Measurements from ENCODE around the gene COL4A4. TPM values are rescaled to one million over a fixed set of nuclear protein-coding genes. Genes with fewer than 3 reads are reported as not detected.
"Not testable (repeated sequence)": the region's sequence is repeated elsewhere in the genome, so short reads cannot be mapped to it uniquely, and the experiment has no call there.

The COL4A4 gene
- total and polyA plus RNA-seq, 2 donors (not counting 1 experiment from before 2014, with no cell fraction given), result 0.17 to 0.76 TPM

- no peaks in the 10 kb centered on the region for H3K79me2 ChIP-seq (ENCODE audit: control insufficient read depth, insufficient read depth, low read length)
- TF ChIP-seq EZH2 (IDR thresholded peaks at IDR 0.05; ENCODE audit: low read length, missing control alignments), result no peak
- TF ChIP-seq, protein P1, sequence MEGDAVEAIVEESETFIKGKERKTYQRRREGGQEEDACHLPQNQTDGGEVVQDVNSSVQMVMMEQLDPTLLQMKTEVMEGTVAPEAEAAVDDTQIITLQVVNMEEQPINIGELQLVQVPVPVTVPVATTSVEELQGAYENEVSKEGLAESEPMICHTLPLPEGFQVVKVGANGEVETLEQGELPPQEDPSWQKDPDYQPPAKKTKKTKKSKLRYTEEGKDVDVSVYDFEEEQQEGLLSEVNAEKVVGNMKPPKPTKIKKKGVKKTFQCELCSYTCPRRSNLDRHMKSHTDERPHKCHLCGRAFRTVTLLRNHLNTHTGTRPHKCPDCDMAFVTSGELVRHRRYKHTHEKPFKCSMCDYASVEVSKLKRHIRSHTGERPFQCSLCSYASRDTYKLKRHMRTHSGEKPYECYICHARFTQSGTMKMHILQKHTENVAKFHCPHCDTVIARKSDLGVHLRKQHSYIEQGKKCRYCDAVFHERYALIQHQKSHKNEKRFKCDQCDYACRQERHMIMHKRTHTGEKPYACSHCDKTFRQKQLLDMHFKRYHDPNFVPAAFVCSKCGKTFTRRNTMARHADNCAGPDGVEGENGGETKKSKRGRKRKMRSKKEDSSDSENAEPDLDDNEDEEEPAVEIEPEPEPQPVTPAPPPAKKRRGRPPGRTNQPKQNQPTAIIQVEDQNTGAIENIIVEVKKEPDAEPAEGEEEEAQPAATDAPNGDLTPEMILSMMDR (conservative IDR thresholded peaks at IDR 0.05 in 1 of 2, IDR thresholded peaks at IDR 0.05 in 1 of 2; ENCODE audit: low read depth in 1 of 2, low read length in 2 of 2), result no peak
- no peaks in the 10 kb centered on the region for H3K4me1 ChIP-seq (ENCODE audit: control insufficient read depth, extremely low read depth, insufficient read depth, low read length)
- H2AFZ ChIP-seq (ENCODE audit: low read length), result no peak overlapping the region
- no peaks in the 10 kb centered on the region for H3K9me3 ChIP-seq (ENCODE audit: control insufficient read depth, insufficient read depth, low read depth, low read length)
- no peak for DNase-seq (ENCODE audit: low read depth in 2 of 2)
- H4K20me1 ChIP-seq (ENCODE audit: control insufficient read depth, extremely low read depth, insufficient read depth, low read length), result no peaks in the 10 kb centered on the region
- H3K4me2 ChIP-seq (ENCODE audit: extremely low read depth, insufficient read depth, low read length), result no peak overlapping the region
- no peaks in the 10 kb centered on the region for H3K36me3 ChIP-seq (ENCODE audit: control insufficient read depth, insufficient read depth, low read length)
- H3K27ac ChIP-seq (ENCODE audit: insufficient read depth, low read length), result no peak overlapping the region
- H3K27me3 ChIP-seq (ENCODE audit: control insufficient read depth, insufficient read depth, low read length), result no peaks in the 10 kb centered on the region
- H3K4me3 ChIP-seq (replicated peaks in 1 of 4; ENCODE audit: control extremely low read depth in 1 of 4, insufficient read depth in 1 of 4, low read depth in 3 of 4, low read length in 4 of 4), result no peak overlapping the region
- no peak overlapping the region for H3K9ac ChIP-seq (ENCODE audit: insufficient read depth, low read length)
These were observed 16.8 kb upstream of the COL4A4 start for GRCh38 chr2:227180770-227181169.

GRCh38 chr2:227179988-227180685 is 16.1 kb upstream of the COL4A4 start:
- Histone ChIP-seq H3K4me3 (replicated peaks in 1 of 4; ENCODE audit: control extremely low read depth in 1 of 4, insufficient read depth in 1 of 4, low read depth in 3 of 4, low read length in 4 of 4) (no peak overlapping the region), H3K27me3 (ENCODE audit: control insufficient read depth, insufficient read depth, low read length) (no peaks in the 10 kb centered on the region), H3K9ac (ENCODE audit: insufficient read depth, low read length) (no peak overlapping the region), H3K9me3 (ENCODE audit: control insufficient read depth, insufficient read depth, low read depth, low read length) (no peaks in the 10 kb centered on the region), H3K27ac (ENCODE audit: insufficient read depth, low read length) (no peak overlapping the region), H4K20me1 (ENCODE audit: control insufficient read depth, extremely low read depth, insufficient read depth, low read length) (no peaks in the 10 kb centered on the region), H3K4me2 (ENCODE audit: extremely low read depth, insufficient read depth, low read length) (no peak overlapping the region), H2AFZ (ENCODE audit: low read length) (no peak overlapping the region), H3K79me2 (ENCODE audit: control insufficient read depth, insufficient read depth, low read length) (no peaks in the 10 kb centered on the region), H3K4me1 (ENCODE audit: control insufficient read depth, extremely low read depth, insufficient read depth, low read length) (no peaks in the 10 kb centered on the region), H3K36me3 (ENCODE audit: control insufficient read depth, insufficient read depth, low read length) (no peaks in the 10 kb centered on the region)
- no peak for DNase-seq (ENCODE audit: low read depth in 2 of 2)
- TF ChIP-seq, protein P1 (conservative IDR thresholded peaks at IDR 0.05 in 1 of 2, IDR thresholded peaks at IDR 0.05 in 1 of 2; ENCODE audit: low read depth in 1 of 2, low read length in 2 of 2), result no peak
- no peak for TF ChIP-seq EZH2 (IDR thresholded peaks at IDR 0.05; ENCODE audit: low read length, missing control alignments)

DNA sequence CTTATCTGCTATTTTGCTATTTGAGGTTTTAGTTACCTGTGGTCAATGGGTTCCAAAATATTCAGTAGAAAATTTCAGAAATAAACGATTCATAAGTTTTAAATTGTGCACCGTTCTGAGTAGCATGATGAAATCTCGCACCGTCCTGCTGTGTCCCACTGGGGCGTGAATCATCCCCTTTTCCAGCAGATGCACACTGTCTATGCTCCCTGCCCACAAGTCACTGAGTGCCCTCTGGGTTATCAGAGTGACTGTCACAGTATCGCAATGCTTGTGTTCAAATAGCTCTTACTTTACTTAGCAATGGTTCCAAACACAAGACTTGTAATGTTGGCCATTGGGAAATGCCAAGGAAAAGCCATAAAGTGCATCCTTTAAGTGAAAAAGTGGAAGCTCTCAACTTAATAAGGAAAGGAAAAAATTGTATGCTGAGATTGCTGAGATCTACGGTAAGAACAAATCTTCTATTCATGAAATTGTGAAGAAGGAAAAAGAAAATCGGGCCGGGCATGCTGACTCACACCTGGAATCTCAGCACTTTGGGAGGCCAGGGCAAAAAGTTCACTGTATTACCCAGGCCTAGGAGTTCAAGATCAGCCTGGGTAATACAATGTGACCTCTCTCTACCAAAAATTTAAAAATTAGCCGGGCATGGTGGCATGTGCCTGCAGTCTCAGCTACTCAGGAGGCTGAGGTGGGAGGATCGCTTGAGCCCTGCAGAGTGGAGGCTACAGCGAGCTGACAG is 13.8 kb upstream of the COL4A4 start:
- Histone ChIP-seq H3K9me3 (ENCODE audit: control insufficient read depth, insufficient read depth, low read depth, low read length) (no peaks in the 10 kb centered on the region), H3K36me3 (ENCODE audit: control insufficient read depth, insufficient read depth, low read length) (no peaks in the 10 kb centered on the region), H3K4me1 (ENCODE audit: control insufficient read depth, extremely low read depth, insufficient read depth, low read length) (no peaks in the 10 kb centered on the region), H3K79me2 (ENCODE audit: control insufficient read depth, insufficient read depth, low read length) (no peaks in the 10 kb centered on the region), H3K27me3 (ENCODE audit: control insufficient read depth, insufficient read depth, low read length) (no peaks in the 10 kb centered on the region), H3K27ac (ENCODE audit: insufficient read depth, low read length) (no peak overlapping the region), H3K9ac (ENCODE audit: insufficient read depth, low read length) (no peak overlapping the region), H2AFZ (ENCODE audit: low read length) (no peak overlapping the region), H4K20me1 (ENCODE audit: control insufficient read depth, extremely low read depth, insufficient read depth, low read length) (no peaks in the 10 kb centered on the region), H3K4me2 (ENCODE audit: extremely low read depth, insufficient read depth, low read length) (no peak overlapping the region), H3K4me3 (replicated peaks in 1 of 4; ENCODE audit: control extremely low read depth in 1 of 4, insufficient read depth in 1 of 4, low read depth in 3 of 4, low read length in 4 of 4) (no peak overlapping the region)
- DNase-seq (ENCODE audit: low read depth in 2 of 2), result no peak
- TF ChIP-seq EZH2 (IDR thresholded peaks at IDR 0.05; ENCODE audit: low read length, missing control alignments), result no peak
- TF ChIP-seq, protein P1 (conservative IDR thresholded peaks at IDR 0.05 in 1 of 2, IDR thresholded peaks at IDR 0.05 in 1 of 2; ENCODE audit: low read depth in 1 of 2, low read length in 2 of 2), result no peak

DNA sequence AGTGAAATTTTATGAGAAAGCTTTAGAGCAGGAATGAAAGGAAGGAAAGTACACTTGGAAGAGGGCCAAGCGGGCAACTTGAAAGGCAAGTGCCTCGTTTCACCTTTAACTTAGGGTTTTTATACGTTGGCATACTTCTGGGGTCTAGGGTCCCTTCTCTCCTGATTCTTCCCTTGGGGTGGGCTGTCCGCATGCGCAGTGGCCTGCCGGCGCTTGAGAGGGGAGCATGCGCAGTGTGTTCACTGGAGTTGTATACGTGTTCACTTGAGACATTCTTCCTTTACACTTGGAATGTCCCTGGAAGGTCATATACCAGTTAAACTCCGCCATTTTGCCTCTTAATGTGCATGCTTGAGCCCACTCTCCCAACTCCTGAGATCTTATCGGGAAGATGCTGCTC is 7.8 kb upstream of the COL4A4 start:
- H4K20me1 ChIP-seq (ENCODE audit: control insufficient read depth, extremely low read depth, insufficient read depth, low read length); H3K9me3 ChIP-seq (ENCODE audit: control insufficient read depth, insufficient read depth, low read depth, low read length): not testable (repeated sequence)

More for the DNA sequence above, 7.8 kb upstream of the COL4A4 start:
- H2AFZ ChIP-seq (ENCODE audit: low read length); H3K27ac ChIP-seq (ENCODE audit: insufficient read depth, low read length); H3K4me2 ChIP-seq (ENCODE audit: extremely low read depth, insufficient read depth, low read length); H3K79me2 ChIP-seq (ENCODE audit: control insufficient read depth, insufficient read depth, low read length); H3K36me3 ChIP-seq (ENCODE audit: control insufficient read depth, insufficient read depth, low read length); DNase-seq (ENCODE audit: low read depth in 2 of 2); H3K4me1 ChIP-seq (ENCODE audit: control insufficient read depth, extremely low read depth, insufficient read depth, low read length); H3K4me3 ChIP-seq (replicated peaks in 1 of 4; ENCODE audit: control extremely low read depth in 1 of 4, insufficient read depth in 1 of 4, low read depth in 3 of 4, low read length in 4 of 4); H3K9ac ChIP-seq (ENCODE audit: insufficient read depth, low read length); H3K27me3 ChIP-seq (ENCODE audit: control insufficient read depth, insufficient read depth, low read length): not testable (repeated sequence)
